Neural crest cell (in vitro differentiated cells): ENCODE measurements around the gene DEDD2. TPM values are rescaled to one million over a fixed set of nuclear protein-coding genes. Genes with fewer than 3 reads are reported as not detected.

Experiments used
- DNase-seq: peaks from one replicate; pipeline ENCODE4 v3.0.0; 2021; ENCODE audit warnings: low read depth, mixed read lengths, low spot score
- H3K27ac Mint-ChIP-seq: one replicate; pipeline ENCODE4 v1.8.0; 2021; ENCODE audit warnings: mild to moderate bottlenecking, mixed read lengths; ENCODE audit not compliant: unreplicated experiment
- H3K27me3 Mint-ChIP-seq: 2 replicates; pipeline ENCODE4 v1.8.0; 2021; ENCODE audit warnings: low read depth, mild to moderate bottlenecking, mixed read lengths
- H3K36me3 Mint-ChIP-seq: 2 replicates; pipeline ENCODE4 v1.8.0; 2021; ENCODE audit warnings: low read depth, mild to moderate bottlenecking, mixed read lengths
- H3K4me1 Mint-ChIP-seq: 2 replicates; pipeline ENCODE4 v1.8.0; 2021; ENCODE audit warnings: mixed read lengths
- H3K4me3 Mint-ChIP-seq: one replicate; pipeline ENCODE4 v1.8.0; 2021; ENCODE audit warnings: mild to moderate bottlenecking, mixed read lengths
- H3K9me3 Mint-ChIP-seq: 2 replicates; pipeline ENCODE4 v1.8.0; 2021; ENCODE audit warnings: mixed read lengths
- total RNA-seq: library from RNA; stranded (reverse); gene quantifications from 2 replicates; pipeline ENCODE4 v1.2.1, GENCODE V29; 2021
- TF ChIP-seq, protein P1 (sequence below): fragments of 200-600 bp; sonication (generic); conservative IDR thresholded peaks from 2 replicates; pipeline ENCODE4 v1.5.0; 2021; ENCODE audit warnings: antibody characterized with exemption, mild to moderate bottlenecking

DEDD2 gene
- total RNA-seq, 1 donor from 2014 or later, result 21.5 TPM

GRCh38 chr19:42216653-42217519 lies 591 bp downstream of the DEDD2 start:
- H3K27me3 Mint-ChIP-seq, result no peaks in the 10 kb centered on the region
- peak; percentile 46 for DNase-seq
- no peaks in the 10 kb centered on the region for H3K9me3 Mint-ChIP-seq
- peak overlapping the region; percentile 98 for H3K27ac Mint-ChIP-seq
- H3K4me3 Mint-ChIP-seq, result peak overlapping the region; percentile 94
- peaks cover 43% of the 10 kb centered on the region for H3K4me1 Mint-ChIP-seq
- no peaks in the 10 kb centered on the region for H3K36me3 Mint-ChIP-seq
- TF ChIP-seq, protein P1, sequence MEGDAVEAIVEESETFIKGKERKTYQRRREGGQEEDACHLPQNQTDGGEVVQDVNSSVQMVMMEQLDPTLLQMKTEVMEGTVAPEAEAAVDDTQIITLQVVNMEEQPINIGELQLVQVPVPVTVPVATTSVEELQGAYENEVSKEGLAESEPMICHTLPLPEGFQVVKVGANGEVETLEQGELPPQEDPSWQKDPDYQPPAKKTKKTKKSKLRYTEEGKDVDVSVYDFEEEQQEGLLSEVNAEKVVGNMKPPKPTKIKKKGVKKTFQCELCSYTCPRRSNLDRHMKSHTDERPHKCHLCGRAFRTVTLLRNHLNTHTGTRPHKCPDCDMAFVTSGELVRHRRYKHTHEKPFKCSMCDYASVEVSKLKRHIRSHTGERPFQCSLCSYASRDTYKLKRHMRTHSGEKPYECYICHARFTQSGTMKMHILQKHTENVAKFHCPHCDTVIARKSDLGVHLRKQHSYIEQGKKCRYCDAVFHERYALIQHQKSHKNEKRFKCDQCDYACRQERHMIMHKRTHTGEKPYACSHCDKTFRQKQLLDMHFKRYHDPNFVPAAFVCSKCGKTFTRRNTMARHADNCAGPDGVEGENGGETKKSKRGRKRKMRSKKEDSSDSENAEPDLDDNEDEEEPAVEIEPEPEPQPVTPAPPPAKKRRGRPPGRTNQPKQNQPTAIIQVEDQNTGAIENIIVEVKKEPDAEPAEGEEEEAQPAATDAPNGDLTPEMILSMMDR, result no peak

DNA sequence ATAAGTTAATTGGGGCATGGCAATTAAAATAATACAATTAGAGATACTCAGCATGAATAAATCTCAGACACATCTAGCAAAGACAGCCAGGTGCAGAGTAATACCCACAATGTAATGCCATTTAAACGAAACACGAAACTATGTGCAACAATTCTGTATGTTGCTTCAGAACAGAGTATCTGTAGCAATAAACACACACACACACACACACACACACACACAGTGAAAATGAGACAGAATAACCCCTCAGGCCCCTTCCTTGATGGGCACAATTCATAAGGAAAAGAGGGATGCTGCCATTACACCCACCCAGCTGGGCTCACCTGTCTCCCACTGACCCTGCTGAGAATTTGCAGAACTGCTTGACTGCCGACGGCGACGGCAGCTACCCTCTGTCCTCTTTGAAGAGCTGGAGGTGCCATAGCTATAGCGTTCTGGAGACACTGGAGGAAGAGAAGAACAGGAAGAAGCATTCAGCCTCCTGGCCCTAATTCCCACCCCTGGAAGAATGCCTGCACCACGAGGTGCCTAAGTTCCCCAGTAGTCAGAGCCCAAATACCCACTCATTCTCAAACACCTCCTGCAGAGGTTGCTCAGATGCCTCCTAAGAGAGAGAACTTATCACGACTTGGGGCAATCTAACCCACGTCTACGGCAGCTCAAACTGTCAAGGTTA lies 2.5 kb downstream of the DEDD2 start:
- H3K36me3 Mint-ChIP-seq, result peaks cover 2% of the 10 kb centered on the region
- no peaks in the 10 kb centered on the region for H3K27me3 Mint-ChIP-seq
- no peak for DNase-seq
- TF ChIP-seq, protein P1, result no peak
- H3K9me3 Mint-ChIP-seq, result no peaks in the 10 kb centered on the region
- H3K27ac Mint-ChIP-seq, result no peak overlapping the region
- H3K4me3 Mint-ChIP-seq, result peak overlapping the region; percentile 94
- peaks cover 31% of the 10 kb centered on the region for H3K4me1 Mint-ChIP-seq

DNA sequence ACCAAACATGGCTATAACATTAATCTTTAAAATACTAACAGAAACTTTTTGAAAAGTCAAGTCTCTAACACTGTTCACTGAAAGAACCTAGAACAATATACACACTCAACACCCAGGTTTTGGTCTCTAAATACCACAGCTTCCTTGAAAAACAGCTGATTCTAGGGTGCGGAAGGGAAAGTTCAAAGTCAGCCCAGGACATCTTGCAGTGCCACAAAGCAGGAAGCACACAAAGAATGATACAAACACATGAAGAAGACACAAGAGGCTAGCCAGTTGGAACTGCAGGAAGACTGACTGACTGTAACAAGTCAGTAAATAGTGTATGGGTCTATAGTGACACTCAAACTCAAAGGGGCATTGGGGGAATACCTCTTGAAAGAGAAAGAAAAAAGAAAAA lies 4.6 kb downstream of the DEDD2 start:
- Mint-ChIP-seq H3K4me3 (no peak overlapping the region), H3K27ac (no peak overlapping the region), H3K36me3 (peaks cover 4% of the 10 kb centered on the region), H3K4me1 (peaks cover 16% of the 10 kb centered on the region), H3K9me3 (no peaks in the 10 kb centered on the region), H3K27me3 (no peaks in the 10 kb centered on the region)
- no peak for DNase-seq
- TF ChIP-seq, protein P1, result no peak

- DNase-seq, result no peak
- Mint-ChIP-seq H3K9me3 (no peaks in the 10 kb centered on the region), H3K4me1 (no peaks in the 10 kb centered on the region), H3K27ac (no peak overlapping the region), H3K4me3 (no peak overlapping the region), H3K36me3 (peaks cover 6% of the 10 kb centered on the region), H3K27me3 (no peaks in the 10 kb centered on the region)
- TF ChIP-seq, protein P1, result no peak
Measured at GRCh38 chr19:42208612-42209011, 8.9 kb downstream of the DEDD2 start.

- Mint-ChIP-seq H3K27me3 (no peaks in the 10 kb centered on the region), H3K27ac (peak overlapping the region; percentile 63), H3K4me1 (no peaks in the 10 kb centered on the region), H3K36me3 (peaks cover 6% of the 10 kb centered on the region), H3K4me3 (no peak overlapping the region), H3K9me3 (no peaks in the 10 kb centered on the region)
- no peak for DNase-seq
- TF ChIP-seq, protein P1, result no peak
Measured at GRCh38 chr19:42207767-42208271, 9.7 kb downstream of the DEDD2 start.
